Measurements from ENCODE around the gene NYNRIN.

Gene NYNRIN

GRCh38 chr14:24399999-24400718 lies 1.4 kb downstream of the NYNRIN start:
- Mint-ChIP-seq H3K36me3 (ENCODE audit: low read depth) (peaks cover 27% of the 10 kb centered on the region), H3K27ac (peak overlapping the region; percentile 75 to 98 (median 96)), H3K4me3 (peak overlapping the region; percentile 92 to 99 (median 97)), H3K4me1 (peaks cover 75% of the 10 kb centered on the region), H3K9me3 (peaks cover 3% of the 10 kb centered on the region), H3K27me3 (ENCODE audit: low read depth) (no peaks in the 10 kb centered on the region)
- no peak for TF ChIP-seq CTCF (IDR thresholded peaks at IDR 0.05; ENCODE audit: unreplicated experiment in 3 of 3)

DNA sequence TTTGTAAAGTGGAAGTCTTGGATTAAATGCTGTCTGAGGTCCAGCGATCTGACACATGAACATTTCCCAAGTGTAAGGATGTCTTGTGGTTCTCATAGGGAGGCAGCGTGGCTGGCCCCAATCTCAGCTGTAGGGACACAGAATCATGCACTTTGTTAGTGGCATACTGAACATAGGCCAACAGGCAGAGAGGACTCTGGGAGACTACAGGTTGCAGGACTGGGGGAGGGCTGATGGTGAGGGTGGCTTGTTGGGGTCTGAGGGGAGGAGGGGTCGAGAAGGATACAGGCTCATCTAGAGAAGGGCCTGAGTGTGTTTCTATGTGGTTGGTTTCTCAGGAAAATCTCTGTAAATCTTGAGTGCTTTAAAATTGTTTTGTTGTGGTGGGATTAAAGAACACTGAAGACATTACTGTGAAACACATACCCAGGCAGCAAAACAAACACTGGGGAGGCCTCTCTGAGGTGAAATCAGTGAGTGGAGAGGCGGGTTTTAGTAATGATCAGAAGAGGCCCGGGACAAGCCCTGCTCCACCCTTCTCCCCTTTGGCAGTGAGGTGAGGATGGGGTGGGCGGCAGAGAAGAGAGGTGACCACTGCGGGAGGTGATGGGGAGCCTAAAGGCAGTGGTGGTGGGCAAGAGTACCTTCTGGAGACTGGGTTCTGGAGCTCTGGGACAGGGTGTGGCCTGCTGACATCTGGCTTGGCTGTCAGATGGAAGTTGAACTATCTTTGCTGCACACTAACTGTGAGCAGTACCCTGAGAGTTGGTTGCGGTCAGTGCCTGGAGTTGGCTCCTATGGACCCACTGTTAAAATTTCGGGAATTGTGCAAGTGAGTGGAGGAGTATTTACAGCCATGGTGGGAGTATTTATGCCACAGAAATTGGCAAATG lies 3.3 kb downstream of the NYNRIN start:
- Mint-ChIP-seq H3K27ac (peak overlapping the region; percentile 56 to 75 (median 72)), H3K4me1 (peaks cover 64% of the 10 kb centered on the region), H3K9me3 (no peaks in the 10 kb centered on the region), H3K4me3 (peak overlapping the region; percentile 92 to 99 (median 97)), H3K36me3 (ENCODE audit: low read depth) (peaks cover 40% of the 10 kb centered on the region), H3K27me3 (ENCODE audit: low read depth) (no peaks in the 10 kb centered on the region)
- no peak for TF ChIP-seq CTCF (IDR thresholded peaks at IDR 0.05; ENCODE audit: unreplicated experiment in 3 of 3)

DNA sequence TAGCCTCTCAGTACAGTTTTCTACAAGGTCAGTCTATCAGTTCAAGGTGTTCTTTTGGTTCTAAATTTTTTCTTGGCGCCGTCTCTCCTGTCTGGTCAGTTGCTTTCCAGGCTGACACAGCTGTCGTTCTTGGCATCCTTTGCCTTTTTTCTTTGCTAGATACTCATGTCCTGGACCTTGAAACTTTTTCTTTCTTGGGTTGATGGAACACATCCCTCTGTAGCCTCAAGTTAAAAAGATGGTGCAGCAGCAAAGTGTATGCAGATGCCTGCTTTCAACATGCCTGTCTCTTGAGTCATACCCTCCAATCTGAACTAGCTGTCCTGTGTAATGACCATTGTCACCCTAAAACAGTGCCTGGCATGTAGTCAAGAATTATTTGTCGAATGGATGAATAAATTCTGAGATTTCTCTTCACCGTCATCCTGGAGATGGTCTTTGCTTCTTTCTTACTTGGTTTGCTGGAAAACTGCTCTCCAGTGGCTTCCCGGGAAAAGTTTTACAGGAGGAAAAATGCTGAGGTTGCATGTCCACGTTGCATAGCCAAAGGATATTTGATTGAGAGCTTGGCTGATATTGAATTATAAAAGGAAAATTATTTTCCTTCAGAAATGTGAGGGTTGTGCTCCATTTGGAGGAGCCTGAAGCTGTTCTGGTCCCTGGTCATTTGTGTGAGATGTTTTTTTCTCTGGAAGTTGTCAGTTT lies 4.6 kb downstream of the NYNRIN start:
- TF ChIP-seq CTCF (IDR thresholded peaks at IDR 0.05; ENCODE audit: unreplicated experiment in 3 of 3): no peak
- H3K4me1 Mint-ChIP-seq: peaks cover 52% of the 10 kb centered on the region
- peak overlapping the region; percentile 60 to 84 (median 82) for H3K4me3 Mint-ChIP-seq
- no peaks in the 10 kb centered on the region for H3K27me3 Mint-ChIP-seq (ENCODE audit: low read depth)
- no peaks in the 10 kb centered on the region for H3K9me3 Mint-ChIP-seq
- H3K27ac Mint-ChIP-seq: peak overlapping the region; percentile 61 to 91 (median 75)
- peaks cover 42% of the 10 kb centered on the region for H3K36me3 Mint-ChIP-seq (ENCODE audit: low read depth)

GRCh38 chr14:24404814-24405213 lies 6.0 kb downstream of the NYNRIN start:
- TF ChIP-seq CTCF (IDR thresholded peaks at IDR 0.05; ENCODE audit: unreplicated experiment in 3 of 3): no peak
- Mint-ChIP-seq H3K36me3 (ENCODE audit: low read depth) (peaks cover 51% of the 10 kb centered on the region), H3K4me3 (peak overlapping the region in 2 of 3 experiments; percentile 82 to 84), H3K27ac (peak overlapping the region; percentile 12 to 91 (median 75)), H3K27me3 (ENCODE audit: low read depth) (no peaks in the 10 kb centered on the region), H3K9me3 (no peaks in the 10 kb centered on the region), H3K4me1 (peaks cover 52% of the 10 kb centered on the region)

DNA sequence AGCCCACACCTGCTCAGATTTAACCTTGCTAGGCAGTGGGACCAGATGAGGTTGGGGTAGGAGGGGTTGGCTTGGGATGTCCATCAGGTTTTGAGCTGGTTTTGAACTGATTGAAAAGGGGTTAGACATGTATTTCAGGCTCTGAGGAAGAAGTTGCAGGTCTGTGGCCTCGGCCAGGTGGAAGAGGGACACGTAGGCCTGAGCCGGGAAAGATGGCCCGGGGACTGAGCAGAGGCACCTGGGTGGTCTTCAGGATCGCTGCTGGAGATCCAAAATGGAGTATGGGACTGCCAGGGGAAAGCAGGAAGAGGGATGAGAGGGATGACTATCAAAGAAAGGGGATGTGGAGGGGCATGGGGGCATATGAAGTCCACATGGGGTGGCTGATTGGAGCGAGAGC lies 7.6 kb downstream of the NYNRIN start:
- no peak overlapping the region for H3K4me3 Mint-ChIP-seq

More for the DNA sequence above, 7.6 kb downstream of the NYNRIN start:
- Mint-ChIP-seq H3K27ac (no peak overlapping the region), H3K36me3 (ENCODE audit: low read depth) (peaks cover 59% of the 10 kb centered on the region), H3K9me3 (no peaks in the 10 kb centered on the region), H3K27me3 (ENCODE audit: low read depth) (no peaks in the 10 kb centered on the region), H3K4me1 (peaks cover 42% of the 10 kb centered on the region)
- TF ChIP-seq CTCF (IDR thresholded peaks at IDR 0.05; ENCODE audit: unreplicated experiment in 3 of 3): no peak
